H9 (cell line): ENCODE measurements around the gene CALHM3. TPM values are rescaled to one million over a fixed set of nuclear protein-coding genes. Genes with fewer than 3 reads are reported as not detected.

ENCODE experiments used
- DNase-seq: peaks from one replicate; pipeline ENCODE4 v3.0.0-alpha.2; 2017
- H2AFZ ChIP-seq: one replicate; pipeline ENCODE4 v1.6.1; 2013; ENCODE audit warnings: mild to moderate bottlenecking, low read length, control low read depth, moderate library complexity
- H2AK5ac ChIP-seq: 2 replicates; pipeline ENCODE4 v1.6.1; 2013; ENCODE audit warnings: low read length, control low read depth, mixed read lengths; ENCODE audit not compliant: insufficient read length
- H2BK120ac ChIP-seq: one replicate; pipeline ENCODE4 v1.6.1; 2013; ENCODE audit warnings: low read depth, mild to moderate bottlenecking, low read length, control low read depth, inconsistent platforms; ENCODE audit not compliant: poor library complexity, severe bottlenecking
- H2BK12ac ChIP-seq: 2 replicates; pipeline ENCODE4 v1.6.1; 2013; ENCODE audit warnings: low read length, control low read depth, mixed read lengths, low read depth; ENCODE audit not compliant: insufficient read length
- H2BK15ac ChIP-seq: 2 replicates; pipeline ENCODE4 v1.6.1; 2013; ENCODE audit warnings: low read depth, low read length, control low read depth
- H2BK20ac ChIP-seq: one replicate; pipeline ENCODE4 v1.6.1; 2013; ENCODE audit warnings: low read depth, mild to moderate bottlenecking, low read length, control low read depth, inconsistent platforms; ENCODE audit not compliant: poor library complexity, severe bottlenecking
- H2BK5ac ChIP-seq: 2 replicates; pipeline ENCODE4 v1.6.1; 2013; ENCODE audit warnings: low read length, control low read depth, mixed read lengths; ENCODE audit not compliant: insufficient read length
- H3K14ac ChIP-seq: 2 replicates; pipeline ENCODE4 v1.6.1; 2013; ENCODE audit warnings: low read length, control low read depth; ENCODE audit not compliant: insufficient read depth
- H3K18ac ChIP-seq: 2 replicates; pipeline ENCODE4 v1.6.1; 2013; ENCODE audit warnings: low read depth, mild to moderate bottlenecking, mixed read lengths, low read length, control low read depth; ENCODE audit not compliant: insufficient read length
- H3K23ac ChIP-seq: 2 replicates; pipeline ENCODE4 v1.6.1; 2013; ENCODE audit warnings: low read length, control low read depth, mixed read lengths, low read depth; ENCODE audit not compliant: insufficient read length
- H3K23me2 ChIP-seq: 2 replicates; pipeline ENCODE4 v1.6.1; 2013; ENCODE audit warnings: low read depth, mild to moderate bottlenecking, mixed read lengths, low read length, control low read depth; ENCODE audit not compliant: insufficient read length, poor library complexity, severe bottlenecking
- H3K27ac ChIP-seq: 2 replicates; pipeline ENCODE4 v1.5.1; 2013; ENCODE audit warnings: low read length, control low read depth, mixed read lengths, low read depth; ENCODE audit not compliant: insufficient read length
- H3K27me3 ChIP-seq: 2 replicates; pipeline ENCODE4 v1.6.1; 2013; ENCODE audit warnings: low read length, control low read depth, inconsistent platforms; ENCODE audit not compliant: insufficient read depth
- H3K4ac ChIP-seq: 2 replicates; pipeline ENCODE4 v1.6.1; 2013; ENCODE audit warnings: low read depth, mild to moderate bottlenecking, control low read depth, inconsistent platforms, low read length, moderate library complexity
- H3K4me1 ChIP-seq: 2 replicates; pipeline ENCODE4 v1.6.1; 2013; ENCODE audit warnings: low read length, control low read depth, inconsistent platforms; ENCODE audit not compliant: insufficient read depth
- H3K4me2 ChIP-seq: 2 replicates; pipeline ENCODE4 v1.6.1; 2013; ENCODE audit warnings: low read length, control low read depth, mixed read lengths; ENCODE audit not compliant: insufficient read length, insufficient read depth
- H3K56ac ChIP-seq: 2 replicates; pipeline ENCODE4 v1.6.1; 2013; ENCODE audit warnings: low read depth, mild to moderate bottlenecking, mixed read lengths, low read length, control low read depth; ENCODE audit not compliant: insufficient read length
- H3K79me1 ChIP-seq: 2 replicates; pipeline ENCODE4 v1.6.1; 2013; ENCODE audit warnings: low read depth, mild to moderate bottlenecking, moderate library complexity, low read length, control low read depth, inconsistent platforms; ENCODE audit not compliant: insufficient read depth, poor library complexity, severe bottlenecking
- H3K79me2 ChIP-seq: 2 replicates; pipeline ENCODE4 v1.6.1; 2013; ENCODE audit warnings: low read length, control low read depth, inconsistent platforms; ENCODE audit not compliant: insufficient read depth
- H3K9ac ChIP-seq: 2 replicates; pipeline ENCODE4 v1.6.1; 2013; ENCODE audit warnings: low read length, control low read depth, mixed read lengths; ENCODE audit not compliant: insufficient read length; ENCODE audit errors: extremely low read depth
- H3K9me3 ChIP-seq: one replicate; pipeline ENCODE4 v1.6.1; 2013; ENCODE audit warnings: low read depth, low read length, inconsistent platforms; ENCODE audit not compliant: control insufficient read depth
- H3T11ph ChIP-seq: one replicate; pipeline ENCODE4 v1.6.1; 2013; ENCODE audit warnings: mild to moderate bottlenecking, low read length, control low read depth, inconsistent platforms
- H4K20me1 ChIP-seq: one replicate; pipeline ENCODE4 v1.6.1; 2013; ENCODE audit not compliant: control insufficient read depth, insufficient read length, insufficient read depth
- H4K5ac ChIP-seq: 2 replicates; pipeline ENCODE4 v1.6.1; 2013; ENCODE audit warnings: low read depth, mild to moderate bottlenecking, mixed read lengths, low read length, control low read depth; ENCODE audit not compliant: insufficient read length
- H4K8ac ChIP-seq: replicated peaks from 2 replicates; pipeline ENCODE4 v1.6.1; 2013; ENCODE audit warnings: low read length, control low read depth, mixed read lengths, low read depth; ENCODE audit not compliant: insufficient read length
- H4K91ac ChIP-seq: 2 replicates; pipeline ENCODE4 v1.6.1; 2013; ENCODE audit warnings: low read depth, mild to moderate bottlenecking, moderate library complexity, mixed read lengths, low read length, control low read depth; ENCODE audit not compliant: insufficient read length
- H3K27ac Mint-ChIP-seq, 3 experiments: 2 replicates in 2 of 3; 3 replicates in 1 of 3; pipeline ENCODE4 v1.8.0; 2020 to 2021; ENCODE audit warnings: mixed read lengths in 3 of 3, mild to moderate bottlenecking in 1 of 3, moderate library complexity in 1 of 3
- H3K27me3 Mint-ChIP-seq: 2 replicates; pipeline ENCODE4 v1.8.0; 2021; ENCODE audit warnings: low read depth, mild to moderate bottlenecking, moderate library complexity, mixed read lengths
- H3K36me3 Mint-ChIP-seq, 3 experiments: 2 replicates in 2 of 3; 3 replicates in 1 of 3; pipeline ENCODE4 v1.8.0; 2020 to 2021; ENCODE audit warnings: low read depth in 3 of 3, mixed read lengths in 3 of 3; ENCODE audit not compliant: insufficient read depth in 1 of 3
- H3K4me1 Mint-ChIP-seq, 2 experiments: 2 replicates each; pipeline ENCODE4 v1.8.0; 2020; ENCODE audit warnings: mixed read lengths in 2 of 2
- H3K4me3 Mint-ChIP-seq, 2 experiments: 2 replicates in 1 of 2; 3 replicates in 1 of 2; pipeline ENCODE4 v1.8.0; 2020 to 2021; ENCODE audit warnings: mild to moderate bottlenecking in 2 of 2, mixed read lengths in 2 of 2, moderate library complexity in 1 of 2
- H3K9me3 Mint-ChIP-seq, 2 experiments: 2 replicates in 1 of 2; 3 replicates in 1 of 2; pipeline ENCODE4 v1.8.0; 2020; ENCODE audit warnings: mild to moderate bottlenecking in 2 of 2, mixed read lengths in 2 of 2, moderate library complexity in 1 of 2
- WGBS: extraction: QIAGEN DNeasy Blood & Tissue Kit; methylation state at CpG from one replicate; pipeline ENCODE4 v1.1.7; 2013; ENCODE audit warnings: missing lambda C conversion rate, low lambda C conversion rate, mixed read lengths; ENCODE audit not compliant: insufficient read length; ENCODE audit errors: extremely low coverage; 5-methylcytosine and 5-hydroxymethylcytosine counted together
- total RNA-seq: library from RNA; stranded (reverse); gene quantifications from 2 replicates; pipeline ENCODE4 v1.2.1, GENCODE V29; 2021
- TF ChIP-seq, protein P1 (sequence below): fragments of 200-600 bp; sonication (generic); conservative IDR thresholded peaks from 3 replicates; pipeline ENCODE4 v1.8.0; 2021; ENCODE audit warnings: antibody characterized with exemption, mild to moderate bottlenecking

The CALHM3 gene
- total RNA-seq, 1 experiment from 2014 or later, result not detected

GRCh38 chr10:103449208-103450144 is 29.6 kb downstream of the CALHM3 start:
- DNase-seq, result no peak
- H3T11ph ChIP-seq, result no peak overlapping the region
- Mint-ChIP-seq H3K27me3 (no peaks in the 10 kb centered on the region), H3K4me1 (peaks cover 4 to 11% of the 10 kb centered on the region in 2 experiments; a peak in 3 of 4 replicates), H3K36me3 (peaks cover 17 to 46% (median 40%) of the 10 kb centered on the region in 3 experiments), H3K4me3 (no peak overlapping the region; a peak in 1 of 5 replicates), H3K27ac (no peak overlapping the region; a peak in 1 of 7 replicates), H3K9me3 (no peaks in the 10 kb centered on the region)
- H2BK5ac ChIP-seq, result no peak overlapping the region
- H3K4me1 ChIP-seq, result no peaks in the 10 kb centered on the region
- no peak overlapping the region for H3K14ac ChIP-seq
- no peak overlapping the region for H3K18ac ChIP-seq
- H3K27me3 ChIP-seq, result no peaks in the 10 kb centered on the region
- no peak overlapping the region for H3K4ac ChIP-seq
- no peak overlapping the region for H4K8ac ChIP-seq
- no peaks in the 10 kb centered on the region for H4K20me1 ChIP-seq
- no peak overlapping the region for H2BK12ac ChIP-seq
- H3K9ac ChIP-seq, result no peak overlapping the region
- no peak overlapping the region for H2AFZ ChIP-seq
- no peaks in the 10 kb centered on the region for H3K79me1 ChIP-seq
- no peak overlapping the region for H2BK15ac ChIP-seq
- no peak overlapping the region for H2BK120ac ChIP-seq
- no peak overlapping the region for H3K56ac ChIP-seq
- no peaks in the 10 kb centered on the region for H3K9me3 ChIP-seq
- no peak overlapping the region for H3K4me2 ChIP-seq
- no peak overlapping the region for H3K27ac ChIP-seq
- TF ChIP-seq, protein P1, sequence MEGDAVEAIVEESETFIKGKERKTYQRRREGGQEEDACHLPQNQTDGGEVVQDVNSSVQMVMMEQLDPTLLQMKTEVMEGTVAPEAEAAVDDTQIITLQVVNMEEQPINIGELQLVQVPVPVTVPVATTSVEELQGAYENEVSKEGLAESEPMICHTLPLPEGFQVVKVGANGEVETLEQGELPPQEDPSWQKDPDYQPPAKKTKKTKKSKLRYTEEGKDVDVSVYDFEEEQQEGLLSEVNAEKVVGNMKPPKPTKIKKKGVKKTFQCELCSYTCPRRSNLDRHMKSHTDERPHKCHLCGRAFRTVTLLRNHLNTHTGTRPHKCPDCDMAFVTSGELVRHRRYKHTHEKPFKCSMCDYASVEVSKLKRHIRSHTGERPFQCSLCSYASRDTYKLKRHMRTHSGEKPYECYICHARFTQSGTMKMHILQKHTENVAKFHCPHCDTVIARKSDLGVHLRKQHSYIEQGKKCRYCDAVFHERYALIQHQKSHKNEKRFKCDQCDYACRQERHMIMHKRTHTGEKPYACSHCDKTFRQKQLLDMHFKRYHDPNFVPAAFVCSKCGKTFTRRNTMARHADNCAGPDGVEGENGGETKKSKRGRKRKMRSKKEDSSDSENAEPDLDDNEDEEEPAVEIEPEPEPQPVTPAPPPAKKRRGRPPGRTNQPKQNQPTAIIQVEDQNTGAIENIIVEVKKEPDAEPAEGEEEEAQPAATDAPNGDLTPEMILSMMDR, result no peak
- H3K23ac ChIP-seq, result no peak overlapping the region
- H4K91ac ChIP-seq, result no peak overlapping the region
- WGBS, result no CpG with 5 or more reads among the region's 34 CpGs
- no peaks in the 10 kb centered on the region for H3K23me2 ChIP-seq
- no peak overlapping the region for H2BK20ac ChIP-seq
- H3K79me2 ChIP-seq, result no peaks in the 10 kb centered on the region
- H2AK5ac ChIP-seq, result no peak overlapping the region
- H4K5ac ChIP-seq, result no peak overlapping the region
